ENCODE results near the gene CRHR2.
"Not testable (repeated sequence)": the region's sequence is repeated elsewhere in the genome, so short reads cannot be mapped to it uniquely, and the experiment has no call there.

Gene CRHR2

GRCh38 chr7:30682212-30683083 is at the start of gene CRHR2:
TSS of gene CRHR2 (minus strand) at chr7:30682456. CDS start at chr7:30682280, 176 bp downstream.
- DNase-seq: peak; percentile 64

GRCh38 chr7:30731581-30731980 is 49.3 kb upstream of the CRHR2 start:
- DNase-seq: no peak

- DNase-seq: no peak
Observed at GRCh38 chr7:30730996-30731395, 48.7 kb upstream of the CRHR2 start.

- no peak for DNase-seq
Observed at GRCh38 chr7:30730097-30730496, 47.8 kb upstream of the CRHR2 start.

- DNase-seq: no peak
Observed at GRCh38 chr7:30729642-30730041, 47.4 kb upstream of the CRHR2 start.

GRCh38 chr7:30728591-30729100 is 46.4 kb upstream of the CRHR2 start:
- no peak for DNase-seq

GRCh38 chr7:30727061-30727945 is 45.0 kb upstream of the CRHR2 start:
- peak; percentile 78 for DNase-seq

GRCh38 chr7:30726296-30727006 is 44.2 kb upstream of the CRHR2 start:
- no peak for DNase-seq

GRCh38 chr7:30723776-30724175 is 41.5 kb upstream of the CRHR2 start:
- no peak for DNase-seq

GRCh38 chr7:30722671-30723070 is 40.4 kb upstream of the CRHR2 start:
- no peak for DNase-seq

- DNase-seq: peak; percentile 30
Observed at GRCh38 chr7:30722187-30722586, 39.9 kb upstream of the CRHR2 start.

GRCh38 chr7:30721211-30721610 is 39.0 kb upstream of the CRHR2 start:
- DNase-seq: no peak

- not testable (repeated sequence) for DNase-seq
Observed at GRCh38 chr7:30719434-30719833, 37.2 kb upstream of the CRHR2 start.

- DNase-seq: no peak
Observed at GRCh38 chr7:30717181-30717580, 34.9 kb upstream of the CRHR2 start.

- DNase-seq: no peak
Observed at GRCh38 chr7:30714129-30714528, 31.9 kb upstream of the CRHR2 start.

GRCh38 chr7:30713392-30713791 is 31.1 kb upstream of the CRHR2 start:
- DNase-seq: no peak

GRCh38 chr7:30710669-30711068 is 28.4 kb upstream of the CRHR2 start:
- DNase-seq: no peak

GRCh38 chr7:30709549-30709948 is 27.3 kb upstream of the CRHR2 start:
- DNase-seq: no peak

- no peak for DNase-seq
Observed at GRCh38 chr7:30708983-30709382, 26.7 kb upstream of the CRHR2 start.

- DNase-seq: no peak
Observed at GRCh38 chr7:30708412-30708811, 26.2 kb upstream of the CRHR2 start.

- DNase-seq: no peak
Observed at GRCh38 chr7:30707391-30708357, 25.4 kb upstream of the CRHR2 start.

- no peak for DNase-seq
Observed at GRCh38 chr7:30706908-30707307, 24.7 kb upstream of the CRHR2 start.

All from activated effector memory CD4-positive, alpha-beta T cell treated with anti-CD3 and anti-CD28 coated beads, Interleukin-2, amount 50 U/mL, for 16 hours (primary cell).